ENCODE results near the gene MECP2.
"Not testable (repeated sequence)": the region's sequence is repeated elsewhere in the genome, so short reads cannot be mapped to it uniquely, and the experiment has no call there.

The MECP2 gene

DNA sequence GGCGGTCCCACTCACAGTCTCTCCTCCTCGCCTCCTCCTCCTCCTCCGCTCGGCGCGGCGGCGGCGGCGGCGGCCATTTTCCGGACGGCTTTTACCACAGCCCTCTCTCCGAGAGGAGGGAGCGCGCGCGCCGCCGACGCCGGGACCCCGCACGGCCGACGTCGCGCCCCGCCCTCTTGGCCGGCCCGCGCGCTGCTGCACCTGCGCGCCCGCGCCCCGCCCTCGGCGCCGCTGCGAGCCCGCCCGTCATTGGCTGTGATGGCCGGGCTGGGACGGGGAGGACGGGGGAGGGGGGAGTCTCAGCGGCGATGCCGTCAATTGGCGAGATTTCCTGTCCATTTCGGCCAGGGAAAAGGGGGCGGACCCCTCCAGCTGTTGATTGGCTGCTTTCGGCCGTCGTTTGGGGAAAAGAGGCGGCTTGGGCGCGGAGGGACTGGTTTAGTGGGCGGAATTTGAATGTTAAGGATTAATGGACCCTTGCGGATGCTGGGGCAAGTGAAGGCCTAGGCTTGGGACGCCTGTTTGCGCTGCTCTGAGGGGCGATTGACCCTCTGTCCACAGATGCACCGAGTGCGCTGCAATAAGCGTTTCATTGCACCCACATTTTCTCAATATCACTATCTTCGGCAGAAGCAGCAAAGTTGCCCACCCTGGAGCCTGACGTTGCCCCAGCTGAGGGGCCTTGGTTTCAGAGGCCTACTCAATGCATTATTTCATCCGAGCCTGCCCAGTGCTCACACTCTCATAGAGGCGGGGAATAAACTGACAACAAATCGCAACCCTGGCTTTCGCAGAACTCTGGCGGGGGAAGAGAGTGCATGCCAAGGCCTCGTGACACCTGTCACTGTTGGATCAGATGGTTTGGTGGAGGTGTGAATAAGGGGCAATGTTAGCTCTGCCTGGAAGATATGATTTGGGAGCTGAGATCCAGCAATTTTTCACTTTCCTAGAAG, at the start of gene MECP2:
TSS of gene MECP2 (minus strand) at position 129 of the 953 bp plus-strand sequence.
- TF ChIP-seq, protein P1, sequence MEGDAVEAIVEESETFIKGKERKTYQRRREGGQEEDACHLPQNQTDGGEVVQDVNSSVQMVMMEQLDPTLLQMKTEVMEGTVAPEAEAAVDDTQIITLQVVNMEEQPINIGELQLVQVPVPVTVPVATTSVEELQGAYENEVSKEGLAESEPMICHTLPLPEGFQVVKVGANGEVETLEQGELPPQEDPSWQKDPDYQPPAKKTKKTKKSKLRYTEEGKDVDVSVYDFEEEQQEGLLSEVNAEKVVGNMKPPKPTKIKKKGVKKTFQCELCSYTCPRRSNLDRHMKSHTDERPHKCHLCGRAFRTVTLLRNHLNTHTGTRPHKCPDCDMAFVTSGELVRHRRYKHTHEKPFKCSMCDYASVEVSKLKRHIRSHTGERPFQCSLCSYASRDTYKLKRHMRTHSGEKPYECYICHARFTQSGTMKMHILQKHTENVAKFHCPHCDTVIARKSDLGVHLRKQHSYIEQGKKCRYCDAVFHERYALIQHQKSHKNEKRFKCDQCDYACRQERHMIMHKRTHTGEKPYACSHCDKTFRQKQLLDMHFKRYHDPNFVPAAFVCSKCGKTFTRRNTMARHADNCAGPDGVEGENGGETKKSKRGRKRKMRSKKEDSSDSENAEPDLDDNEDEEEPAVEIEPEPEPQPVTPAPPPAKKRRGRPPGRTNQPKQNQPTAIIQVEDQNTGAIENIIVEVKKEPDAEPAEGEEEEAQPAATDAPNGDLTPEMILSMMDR (IDR thresholded peaks at IDR 0.05; ENCODE audit: low read depth, low read length, missing control alignments), result no peak
- H3K4me3 ChIP-seq (ENCODE audit: low read depth, low read length), result peak within 1 kb of the TSS; percentile 84
- peak; percentile 72 for DNase-seq (ENCODE audit: low read depth)

- DNase-seq (ENCODE audit: low read depth); H3K4me3 ChIP-seq (ENCODE audit: low read depth, low read length): not testable (repeated sequence)
Measured at GRCh38 chrX:154144010-154144409, 46.5 kb upstream of the MECP2 start, which contains the start of gene OPN1LW. TSS of gene OPN1LW (plus strand) at chrX:154144243. CDS start at chrX:154144284, 41 bp downstream.

DNA sequence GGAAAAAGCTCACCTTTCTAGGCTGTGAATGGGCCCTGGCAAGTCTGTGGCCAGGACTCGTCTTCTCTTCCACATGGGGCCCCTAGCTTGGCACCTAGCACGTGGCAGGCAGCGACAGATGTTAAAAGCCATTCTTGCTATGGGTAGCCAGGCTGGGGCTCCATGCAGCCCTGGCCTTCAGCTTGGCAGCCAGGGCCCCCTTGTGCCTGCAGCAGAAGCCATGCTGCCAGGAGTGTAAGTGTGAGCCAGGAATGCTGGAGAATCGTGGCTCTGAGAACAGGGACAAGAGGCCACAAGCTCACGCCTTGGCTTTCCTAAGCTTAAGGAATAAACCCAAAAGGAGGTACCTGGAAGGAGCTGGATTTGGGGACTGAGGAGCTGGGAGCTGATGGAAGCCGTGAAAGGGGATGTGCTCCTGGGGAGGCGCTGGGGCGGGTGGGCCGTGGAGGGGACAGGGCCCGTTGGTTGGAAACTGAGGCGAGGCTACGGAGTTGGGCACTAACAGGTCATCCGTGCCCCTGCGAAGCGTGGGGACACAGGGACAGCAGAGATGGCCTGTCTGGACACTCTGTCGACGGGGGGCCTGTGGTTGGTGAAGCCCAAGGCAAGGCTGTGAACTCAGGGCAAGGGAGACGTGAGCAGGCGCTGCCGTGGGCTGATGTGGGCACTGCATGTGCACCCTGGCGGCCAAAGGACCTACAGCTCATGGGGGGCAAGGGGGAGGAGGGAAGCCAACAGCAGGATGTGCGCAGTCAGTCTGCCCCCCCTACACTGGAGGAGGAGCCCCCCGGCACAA, 45.6 kb upstream of the MECP2 start:
- TF ChIP-seq, protein P1 (IDR thresholded peaks at IDR 0.05; ENCODE audit: low read depth, low read length, missing control alignments), result no peak
- no peak overlapping the region for H3K4me3 ChIP-seq (ENCODE audit: low read depth, low read length)
- no peak for DNase-seq (ENCODE audit: low read depth)

DNA sequence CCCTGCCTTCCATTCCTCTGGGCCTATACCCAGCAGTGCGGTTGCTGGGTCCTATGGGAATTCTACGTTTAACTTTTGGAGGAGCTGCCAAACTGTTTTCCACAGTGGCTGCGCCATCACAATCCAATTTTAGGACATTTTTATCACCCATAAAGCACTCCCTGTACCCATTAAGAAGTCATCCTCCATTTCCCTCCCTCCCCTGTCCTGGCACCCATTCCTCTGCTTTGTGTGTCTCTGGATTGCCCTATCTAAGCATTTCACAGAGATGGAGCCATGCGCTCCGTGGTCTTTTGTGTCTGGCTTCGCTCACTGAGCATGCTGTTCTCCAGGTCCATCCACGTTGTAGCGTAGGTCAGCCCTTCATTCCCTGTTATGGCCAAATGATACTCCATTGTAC, 44.9 kb upstream of the MECP2 start:
- TF ChIP-seq, protein P1 (IDR thresholded peaks at IDR 0.05; ENCODE audit: low read depth, low read length, missing control alignments), result no peak
- DNase-seq (ENCODE audit: low read depth), result no peak
- H3K4me3 ChIP-seq (ENCODE audit: low read depth, low read length), result no peak overlapping the region

GRCh38 chrX:154140742-154141141, 43.2 kb upstream of the MECP2 start:
- H3K4me3 ChIP-seq (ENCODE audit: low read depth, low read length), result no peak overlapping the region
- TF ChIP-seq, protein P1 (IDR thresholded peaks at IDR 0.05; ENCODE audit: low read depth, low read length, missing control alignments), result no peak
- no peak for DNase-seq (ENCODE audit: low read depth)

DNA sequence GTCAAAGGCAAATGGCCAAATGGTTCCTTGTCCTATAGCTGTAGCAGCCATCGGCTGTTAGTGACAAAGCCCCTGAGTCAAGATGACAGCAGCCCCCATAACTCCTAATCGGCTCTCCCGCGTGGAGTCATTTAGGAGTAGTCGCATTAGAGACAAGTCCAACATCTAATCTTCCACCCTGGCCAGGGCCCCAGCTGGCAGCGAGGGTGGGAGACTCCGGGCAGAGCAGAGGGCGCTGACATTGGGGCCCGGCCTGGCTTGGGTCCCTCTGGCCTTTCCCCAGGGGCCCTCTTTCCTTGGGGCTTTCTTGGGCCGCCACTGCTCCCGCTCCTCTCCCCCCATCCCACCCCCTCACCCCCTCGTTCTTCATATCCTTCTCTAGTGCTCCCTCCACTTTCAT, 42.7 kb upstream of the MECP2 start:
- TF ChIP-seq, protein P1 (IDR thresholded peaks at IDR 0.05; ENCODE audit: low read depth, low read length, missing control alignments), result no peak
- H3K4me3 ChIP-seq (ENCODE audit: low read depth, low read length), result no peak overlapping the region
- no peak for DNase-seq (ENCODE audit: low read depth)

DNA sequence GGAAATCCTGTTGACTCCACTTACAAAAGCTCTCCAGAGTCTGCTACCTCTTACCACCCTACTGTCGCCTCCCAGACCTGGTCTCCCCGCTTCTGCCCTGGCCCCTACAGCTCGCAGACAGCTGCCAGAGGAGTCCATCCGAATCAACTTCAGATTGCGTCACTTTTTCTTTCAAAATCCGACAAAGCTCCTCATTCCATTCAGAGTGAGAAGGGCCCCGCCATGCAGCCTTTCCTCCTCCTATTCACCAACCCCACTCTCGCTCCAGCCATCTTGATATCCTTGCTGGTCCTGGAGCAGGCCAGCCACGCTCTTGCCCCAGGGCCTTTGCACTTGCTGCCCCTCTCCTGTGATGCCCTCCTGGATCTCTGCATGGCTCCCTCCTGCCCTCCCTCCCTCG, 41.3 kb upstream of the MECP2 start:
- TF ChIP-seq, protein P1 (IDR thresholded peaks at IDR 0.05; ENCODE audit: low read depth, low read length, missing control alignments), result no peak
- no peak overlapping the region for H3K4me3 ChIP-seq (ENCODE audit: low read depth, low read length)
- DNase-seq (ENCODE audit: low read depth), result no peak

Data from GM12864 (cell line).